IMR-90 (cell line): ENCODE results near the gene TMEM63A. TPM values are rescaled to one million over a fixed set of nuclear protein-coding genes. Genes with fewer than 3 reads are reported as not detected.
"Not testable (repeated sequence)": the region's sequence is repeated elsewhere in the genome, so short reads cannot be mapped to it uniquely, and the experiment has no call there.

ENCODE experiments used
- ATAC-seq: fragments of 200-7000 bp; cut with Tn5 transposase; 2 replicates; pipeline ENCODE4 v1.9.1; 2020; ENCODE audit warnings: low read depth, mild to moderate bottlenecking, moderate library complexity
- BruUV-seq: library from RNA; stranded (reverse); fragments of 400-500 nt; replicated peaks from 2 replicates; lab custom pipeline; 2021; lab: Mats Ljungman, UMichigan
- CTCF ChIA-PET: fragments of 300-600 bp; formaldehyde crosslinking; extraction: SDS; loops from one replicate; lab custom pipeline; 2021; ENCODE audit warnings: antibody characterized with exemption; lab: Yijun Ruan, JAX
- POLR2A ChIA-PET: fragments of 300-600 bp; sonication (Branson Sonifier 250); formaldehyde crosslinking; loops from one replicate; lab custom pipeline; 2022; ENCODE audit warnings: antibody characterized with exemption; ENCODE audit not compliant: unreplicated experiment; lab: Charles Lee
- DNase-seq: peaks from one replicate; pipeline ENCODE4 v3.0.0; 2013
- H2AFZ ChIP-seq: replicated peaks from 2 replicates; pipeline ENCODE3; 2013; ENCODE audit warnings: low read length, mild to moderate bottlenecking; ENCODE audit not compliant: poor library complexity
- H2AK5ac ChIP-seq: 2 replicates; pipeline ENCODE4 v1.6.1; 2013; ENCODE audit warnings: low read depth, low read length, inconsistent platforms
- H2AK9ac ChIP-seq: replicated peaks from 2 replicates; pipeline ENCODE3; 2013; ENCODE audit warnings: mild to moderate bottlenecking, low read depth, low read length, moderate library complexity; ENCODE audit not compliant: poor library complexity
- H2BK120ac ChIP-seq: 2 replicates; pipeline ENCODE4 v1.6.1; 2013; ENCODE audit warnings: low read depth, low read length, inconsistent platforms
- H2BK15ac ChIP-seq: 3 replicates; pipeline ENCODE4 v1.6.1; 2013; ENCODE audit warnings: low read depth, low read length, inconsistent platforms
- H2BK20ac ChIP-seq: 2 replicates; pipeline ENCODE4 v1.6.1; 2013; ENCODE audit warnings: low read depth, mild to moderate bottlenecking, inconsistent platforms, low read length, moderate library complexity
- H2BK5ac ChIP-seq: 2 replicates; pipeline ENCODE4 v1.6.1; 2013; ENCODE audit warnings: mild to moderate bottlenecking, low read depth, low read length, inconsistent platforms; ENCODE audit not compliant: poor library complexity, severe bottlenecking
- H3K14ac ChIP-seq: replicated peaks from 2 replicates; pipeline ENCODE4 v1.6.1; 2013; ENCODE audit warnings: low read depth, low read length, inconsistent platforms
- H3K18ac ChIP-seq: 2 replicates; pipeline ENCODE4 v1.6.1; 2013; ENCODE audit warnings: low read depth, low read length, control low read depth
- H3K23ac ChIP-seq: 2 replicates; pipeline ENCODE4 v1.6.1; 2013; ENCODE audit warnings: low read depth, low read length, inconsistent platforms
- H3K27ac ChIP-seq: 2 replicates; pipeline ENCODE4 v1.5.1; 2013; ENCODE audit warnings: mild to moderate bottlenecking, control low read depth, low read length; ENCODE audit not compliant: insufficient read depth
- H3K27me3 ChIP-seq: 2 replicates; pipeline ENCODE4 v1.6.1; 2013; ENCODE audit warnings: low read length; ENCODE audit not compliant: control insufficient read depth, insufficient read depth
- H3K36me3 ChIP-seq: 2 replicates; pipeline ENCODE4 v1.6.1; 2013; ENCODE audit warnings: low read length, mixed read lengths; ENCODE audit not compliant: control insufficient read depth, insufficient read depth
- H3K4ac ChIP-seq: 2 replicates; pipeline ENCODE4 v1.6.1; 2013; ENCODE audit warnings: low read depth, low read length, inconsistent platforms
- H3K4me1 ChIP-seq: 2 replicates; pipeline ENCODE4 v1.6.1; 2013; ENCODE audit warnings: low read length, mixed read lengths; ENCODE audit not compliant: control insufficient read depth, insufficient read depth
- H3K4me2 ChIP-seq: 2 replicates; pipeline ENCODE4 v1.6.1; 2013; ENCODE audit warnings: low read depth, mild to moderate bottlenecking, control low read depth, low read length, moderate library complexity
- H3K4me3 ChIP-seq: 2 replicates; pipeline ENCODE4 v1.5.1; 2013; ENCODE audit warnings: low read depth, mild to moderate bottlenecking, control low read depth, low read length, moderate library complexity; ENCODE audit not compliant: insufficient read depth
- H3K56ac ChIP-seq: 2 replicates; pipeline ENCODE4 v1.6.1; 2013; ENCODE audit warnings: low read length, inconsistent platforms; ENCODE audit not compliant: insufficient read depth; ENCODE audit errors: extremely low read depth
- H3K79me1 ChIP-seq, 2 experiments: 2 replicates each; pipeline ENCODE4 v1.6.1; 2013; ENCODE audit warnings: low read length in 2 of 2, inconsistent platforms in 1 of 2, low read depth in 1 of 2
- H3K9ac ChIP-seq: 2 replicates; pipeline ENCODE4 v1.6.1; 2013; ENCODE audit warnings: low read depth, low read length, control low read depth
- H3K9me1 ChIP-seq: 2 replicates; pipeline ENCODE4 v1.6.1; 2013; ENCODE audit warnings: low read length, inconsistent platforms; ENCODE audit not compliant: insufficient read depth
- H3K9me3 ChIP-seq: 2 replicates; pipeline ENCODE4 v1.6.1; 2013; ENCODE audit warnings: low read length; ENCODE audit not compliant: control insufficient read depth, insufficient read depth
- H4K20me1 ChIP-seq: 2 replicates; pipeline ENCODE4 v1.6.1; 2013; ENCODE audit warnings: low read length, inconsistent platforms; ENCODE audit not compliant: insufficient read depth
- H4K5ac ChIP-seq: 2 replicates; pipeline ENCODE4 v1.6.1; 2013; ENCODE audit warnings: mild to moderate bottlenecking, low read depth, low read length, control low read depth
- H4K8ac ChIP-seq, 2 experiments: 2 replicates each; pipeline ENCODE4 v1.6.1; 2013; ENCODE audit warnings: low read depth in 2 of 2, low read length in 2 of 2, control low read depth in 1 of 2, inconsistent platforms in 1 of 2
- H4K91ac ChIP-seq: 2 replicates; pipeline ENCODE4 v1.6.1; 2013; ENCODE audit warnings: low read depth, low read length, inconsistent platforms; ENCODE audit not compliant: insufficient read depth
- RFX5 ChIP-seq: IDR thresholded peaks from 2 replicates; pipeline ENCODE4 v1.8.0; 2012; ENCODE audit warnings: low read depth, mild to moderate bottlenecking, low read length, moderate library complexity
- WGBS, 2 experiments: methylation state at CpG; one replicate each; pipeline versions ENCODE4 v1.1.5 to v1.1.7; 2013; ENCODE audit warnings: missing lambda C conversion rate in 2 of 2; ENCODE audit not compliant: insufficient read length in 1 of 2; ENCODE audit errors: extremely low coverage in 2 of 2; 5-methylcytosine and 5-hydroxymethylcytosine counted together
- dilution Hi-C: fragments of 300-500 bp; cut with HindIII; formaldehyde crosslinking; loops from one replicate; pipeline ENCODE4 v1.14.3; 2018; ENCODE audit warnings: low sequenced_read_pairs; ENCODE audit not compliant: unreplicated experiment
- in situ Hi-C: fragments of 300-500 bp; cut with MboI; formaldehyde crosslinking; loops from 3 replicates; pipeline ENCODE4 v1.14.3; 2019; ENCODE audit warnings: low sequenced_read_pairs, inconsistent platforms, mixed read lengths
- intact Hi-C: fragments of 100-400 bp; cut with micrococcal nuclease; formaldehyde crosslinking; loops from 2 replicates; pipeline ENCODE4 v1.10.0; 2022
- polyA plus RNA-seq, 3 experiments: library from polyadenylated mRNA; depleted of rRNA; stranded (reverse); fragments of >200 nt; gene quantifications; 2 replicates each; pipeline ENCODE4 v1.2.3, GENCODE V29; 2012; ENCODE audit warnings: low replicate concordance in 1 of 3
- total RNA-seq: library from RNA; depleted of rRNA; stranded (reverse); fragments of >200 nt; gene quantifications from 2 replicates; pipeline ENCODE4 v1.2.3, GENCODE V29; 2012

TMEM63A gene
- total and polyA plus RNA-seq, 2 of the 4 experiments (the other 2 are of a cell fraction), result 4.7 to 23.3 TPM

GRCh38 chr1:225815526-225816178 is 66.5 kb downstream of the TMEM63A start:
- Histone ChIP-seq H2AFZ (no peak overlapping the region), H3K9ac (no peak overlapping the region), H3K27me3 (no peaks in the 10 kb centered on the region), H4K5ac (no peak overlapping the region), H3K4me3 (no peak overlapping the region), H3K4me2 (no peak overlapping the region), H4K91ac (no peak overlapping the region), H4K8ac (no peak overlapping the region), H2AK5ac (no peak overlapping the region), H3K23ac (no peak overlapping the region), H3K9me1 (peaks cover 29% of the 10 kb centered on the region), H2BK120ac (no peak overlapping the region), H4K20me1 (no peaks in the 10 kb centered on the region), H3K14ac (no peak overlapping the region), H3K4ac (no peak overlapping the region; the same call in 1 of the 2 replicates), H2AK9ac (no peak overlapping the region), H3K56ac (no peak overlapping the region), H3K9me3 (no peaks in the 10 kb centered on the region), H2BK20ac (no peak overlapping the region), H3K27ac (no peak overlapping the region), H3K79me1 (peaks cover 10 to 42% of the 10 kb centered on the region in 2 experiments; a peak in 3 of 4 replicates), H3K4me1 (peaks cover 37% of the 10 kb centered on the region), H2BK15ac (no peak overlapping the region), H3K18ac (no peak overlapping the region), H3K36me3 (no peaks in the 10 kb centered on the region), H2BK5ac (no peak overlapping the region)
- intact Hi-C loops (no loop called here), in situ Hi-C loops (no loop called here), dilution Hi-C loops (no loop called here)
- no peak for TF ChIP-seq RFX5
- BruUV-seq, result no TSS peak
- DNase-seq (no peak), ATAC-seq (no peak)
- ChIA-PET POLR2A (no interaction called here), CTCF (no interaction called here)
- WGBS, 2 experiments, result 100% methylated on average over 1 of the region's 17 CpGs; no CpG with 5 or more reads in 1 of the 2 experiments

GRCh38 chr1:225815090-225815489 is 67.1 kb downstream of the TMEM63A start:
- H3K36me3 ChIP-seq, BruUV-seq, H4K8ac ChIP-seq, intact Hi-C loops, H3K23ac ChIP-seq, in situ Hi-C loops, ATAC-seq, H4K91ac ChIP-seq, H3K4ac ChIP-seq, H3K14ac ChIP-seq, H3K27me3 ChIP-seq, H4K5ac ChIP-seq, H2AK9ac ChIP-seq, H2BK5ac ChIP-seq, H3K56ac ChIP-seq, POLR2A ChIA-PET, H2AFZ ChIP-seq, H3K9ac ChIP-seq, H3K4me3 ChIP-seq, CTCF ChIA-PET, H2BK15ac ChIP-seq, H2BK20ac ChIP-seq, H3K4me2 ChIP-seq, H3K18ac ChIP-seq, H2AK5ac ChIP-seq, H3K27ac ChIP-seq, dilution Hi-C loops, H2BK120ac ChIP-seq, H4K20me1 ChIP-seq, H3K9me3 ChIP-seq, DNase-seq: not testable (repeated sequence)
- peaks cover 29% of the 10 kb centered on the region for H3K9me1 ChIP-seq
- 100% methylated on average over 3 of the region's 7 CpGs; no CpG with 5 or more reads in 1 of the 2 experiments for WGBS, 2 experiments
- peaks cover 9 to 43% of the 10 kb centered on the region in 2 experiments; a peak in 3 of 4 replicates for H3K79me1 ChIP-seq
- peaks cover 36% of the 10 kb centered on the region for H3K4me1 ChIP-seq
